H9 (cell line): ENCODE results near the gene MRM3. TPM values are rescaled to one million over a fixed set of nuclear protein-coding genes. Genes with fewer than 3 reads are reported as not detected.
A peak's percentile ranks its signal among the peaks of the same experiment; 100 is the strongest.

ENCODE experiments used
- DNase-seq: peaks from one replicate; pipeline ENCODE4 v3.0.0-alpha.2; 2017
- H2AFZ ChIP-seq: one replicate; pipeline ENCODE4 v1.6.1; 2013; ENCODE audit warnings: mild to moderate bottlenecking, low read length, control low read depth, moderate library complexity
- H2AK5ac ChIP-seq: 2 replicates; pipeline ENCODE4 v1.6.1; 2013; ENCODE audit warnings: low read length, control low read depth, mixed read lengths; ENCODE audit not compliant: insufficient read length
- H2BK120ac ChIP-seq: one replicate; pipeline ENCODE4 v1.6.1; 2013; ENCODE audit warnings: low read depth, mild to moderate bottlenecking, low read length, control low read depth, inconsistent platforms; ENCODE audit not compliant: poor library complexity, severe bottlenecking
- H2BK12ac ChIP-seq: 2 replicates; pipeline ENCODE4 v1.6.1; 2013; ENCODE audit warnings: low read length, control low read depth, mixed read lengths, low read depth; ENCODE audit not compliant: insufficient read length
- H2BK15ac ChIP-seq: 2 replicates; pipeline ENCODE4 v1.6.1; 2013; ENCODE audit warnings: low read depth, low read length, control low read depth
- H2BK20ac ChIP-seq: one replicate; pipeline ENCODE4 v1.6.1; 2013; ENCODE audit warnings: low read depth, mild to moderate bottlenecking, low read length, control low read depth, inconsistent platforms; ENCODE audit not compliant: poor library complexity, severe bottlenecking
- H2BK5ac ChIP-seq: 2 replicates; pipeline ENCODE4 v1.6.1; 2013; ENCODE audit warnings: low read length, control low read depth, mixed read lengths; ENCODE audit not compliant: insufficient read length
- H3K14ac ChIP-seq: 2 replicates; pipeline ENCODE4 v1.6.1; 2013; ENCODE audit warnings: low read length, control low read depth; ENCODE audit not compliant: insufficient read depth
- H3K18ac ChIP-seq: 2 replicates; pipeline ENCODE4 v1.6.1; 2013; ENCODE audit warnings: low read depth, mild to moderate bottlenecking, mixed read lengths, low read length, control low read depth; ENCODE audit not compliant: insufficient read length
- H3K23ac ChIP-seq: 2 replicates; pipeline ENCODE4 v1.6.1; 2013; ENCODE audit warnings: low read length, control low read depth, mixed read lengths, low read depth; ENCODE audit not compliant: insufficient read length
- H3K23me2 ChIP-seq: 2 replicates; pipeline ENCODE4 v1.6.1; 2013; ENCODE audit warnings: low read depth, mild to moderate bottlenecking, mixed read lengths, low read length, control low read depth; ENCODE audit not compliant: insufficient read length, poor library complexity, severe bottlenecking
- H3K27ac ChIP-seq: 2 replicates; pipeline ENCODE4 v1.5.1; 2013; ENCODE audit warnings: low read length, control low read depth, mixed read lengths, low read depth; ENCODE audit not compliant: insufficient read length
- H3K27me3 ChIP-seq: 2 replicates; pipeline ENCODE4 v1.6.1; 2013; ENCODE audit warnings: low read length, control low read depth, inconsistent platforms; ENCODE audit not compliant: insufficient read depth
- H3K4ac ChIP-seq: 2 replicates; pipeline ENCODE4 v1.6.1; 2013; ENCODE audit warnings: low read depth, mild to moderate bottlenecking, control low read depth, inconsistent platforms, low read length, moderate library complexity
- H3K4me1 ChIP-seq: 2 replicates; pipeline ENCODE4 v1.6.1; 2013; ENCODE audit warnings: low read length, control low read depth, inconsistent platforms; ENCODE audit not compliant: insufficient read depth
- H3K4me2 ChIP-seq: 2 replicates; pipeline ENCODE4 v1.6.1; 2013; ENCODE audit warnings: low read length, control low read depth, mixed read lengths; ENCODE audit not compliant: insufficient read length, insufficient read depth
- H3K56ac ChIP-seq: 2 replicates; pipeline ENCODE4 v1.6.1; 2013; ENCODE audit warnings: low read depth, mild to moderate bottlenecking, mixed read lengths, low read length, control low read depth; ENCODE audit not compliant: insufficient read length
- H3K79me1 ChIP-seq: 2 replicates; pipeline ENCODE4 v1.6.1; 2013; ENCODE audit warnings: low read depth, mild to moderate bottlenecking, moderate library complexity, low read length, control low read depth, inconsistent platforms; ENCODE audit not compliant: insufficient read depth, poor library complexity, severe bottlenecking
- H3K79me2 ChIP-seq: 2 replicates; pipeline ENCODE4 v1.6.1; 2013; ENCODE audit warnings: low read length, control low read depth, inconsistent platforms; ENCODE audit not compliant: insufficient read depth
- H3K9ac ChIP-seq: 2 replicates; pipeline ENCODE4 v1.6.1; 2013; ENCODE audit warnings: low read length, control low read depth, mixed read lengths; ENCODE audit not compliant: insufficient read length; ENCODE audit errors: extremely low read depth
- H3K9me3 ChIP-seq: one replicate; pipeline ENCODE4 v1.6.1; 2013; ENCODE audit warnings: low read depth, low read length, inconsistent platforms; ENCODE audit not compliant: control insufficient read depth
- H3T11ph ChIP-seq: one replicate; pipeline ENCODE4 v1.6.1; 2013; ENCODE audit warnings: mild to moderate bottlenecking, low read length, control low read depth, inconsistent platforms
- H4K20me1 ChIP-seq: one replicate; pipeline ENCODE4 v1.6.1; 2013; ENCODE audit not compliant: control insufficient read depth, insufficient read length, insufficient read depth
- H4K5ac ChIP-seq: 2 replicates; pipeline ENCODE4 v1.6.1; 2013; ENCODE audit warnings: low read depth, mild to moderate bottlenecking, mixed read lengths, low read length, control low read depth; ENCODE audit not compliant: insufficient read length
- H4K8ac ChIP-seq: replicated peaks from 2 replicates; pipeline ENCODE4 v1.6.1; 2013; ENCODE audit warnings: low read length, control low read depth, mixed read lengths, low read depth; ENCODE audit not compliant: insufficient read length
- H4K91ac ChIP-seq: 2 replicates; pipeline ENCODE4 v1.6.1; 2013; ENCODE audit warnings: low read depth, mild to moderate bottlenecking, moderate library complexity, mixed read lengths, low read length, control low read depth; ENCODE audit not compliant: insufficient read length
- H3K27ac Mint-ChIP-seq, 3 experiments: 2 replicates in 2 of 3; 3 replicates in 1 of 3; pipeline ENCODE4 v1.8.0; 2020 to 2021; ENCODE audit warnings: mixed read lengths in 3 of 3, mild to moderate bottlenecking in 1 of 3, moderate library complexity in 1 of 3
- H3K27me3 Mint-ChIP-seq: 2 replicates; pipeline ENCODE4 v1.8.0; 2021; ENCODE audit warnings: low read depth, mild to moderate bottlenecking, moderate library complexity, mixed read lengths
- H3K36me3 Mint-ChIP-seq, 3 experiments: 2 replicates in 2 of 3; 3 replicates in 1 of 3; pipeline ENCODE4 v1.8.0; 2020 to 2021; ENCODE audit warnings: low read depth in 3 of 3, mixed read lengths in 3 of 3; ENCODE audit not compliant: insufficient read depth in 1 of 3
- H3K4me1 Mint-ChIP-seq, 2 experiments: 2 replicates each; pipeline ENCODE4 v1.8.0; 2020; ENCODE audit warnings: mixed read lengths in 2 of 2
- H3K4me3 Mint-ChIP-seq, 2 experiments: 2 replicates in 1 of 2; 3 replicates in 1 of 2; pipeline ENCODE4 v1.8.0; 2020 to 2021; ENCODE audit warnings: mild to moderate bottlenecking in 2 of 2, mixed read lengths in 2 of 2, moderate library complexity in 1 of 2
- H3K9me3 Mint-ChIP-seq, 2 experiments: 2 replicates in 1 of 2; 3 replicates in 1 of 2; pipeline ENCODE4 v1.8.0; 2020; ENCODE audit warnings: mild to moderate bottlenecking in 2 of 2, mixed read lengths in 2 of 2, moderate library complexity in 1 of 2
- CTCF ChIP-seq: fragments of 200-600 bp; sonication (generic); conservative IDR thresholded peaks from 3 replicates; pipeline ENCODE4 v1.8.0; 2021; ENCODE audit warnings: antibody characterized with exemption, mild to moderate bottlenecking
- WGBS: extraction: QIAGEN DNeasy Blood & Tissue Kit; methylation state at CpG from one replicate; pipeline ENCODE4 v1.1.7; 2013; ENCODE audit warnings: missing lambda C conversion rate, low lambda C conversion rate, mixed read lengths; ENCODE audit not compliant: insufficient read length; ENCODE audit errors: extremely low coverage; 5-methylcytosine and 5-hydroxymethylcytosine counted together
- total RNA-seq: library from RNA; stranded (reverse); gene quantifications from 2 replicates; pipeline ENCODE4 v1.2.1, GENCODE V29; 2021

The MRM3 gene
- total RNA-seq, 1 experiment from 2014 or later: 25.3 TPM

- Histone ChIP-seq H3K27me3 (no peaks in the 10 kb centered on the region), H3K9ac (peak overlapping the region; percentile 45), H3K79me2 (peaks cover 9% of the 10 kb centered on the region; the same call in 1 of the 2 replicates), H2AK5ac (no peak overlapping the region), H3K27ac (no peak overlapping the region), H3K4me1 (no peaks in the 10 kb centered on the region), H3K79me1 (peaks cover 3% of the 10 kb centered on the region), H2AFZ (no peak overlapping the region), H4K91ac (no peak overlapping the region), H3K18ac (no peak overlapping the region), H3K4me2 (peak overlapping the region; percentile 59), H2BK15ac (no peak overlapping the region), H3K14ac (no peak overlapping the region), H2BK20ac (no peak overlapping the region), H3K23me2 (peaks cover 7% of the 10 kb centered on the region), H3T11ph (no peak overlapping the region), H2BK120ac (no peak overlapping the region), H3K4ac (no peak overlapping the region), H3K23ac (no peak overlapping the region), H3K9me3 (no peaks in the 10 kb centered on the region), H3K56ac (no peak overlapping the region), H2BK5ac (no peak overlapping the region), H4K8ac (no peak overlapping the region), H4K20me1 (peaks cover 3% of the 10 kb centered on the region), H2BK12ac (no peak overlapping the region), H4K5ac (no peak overlapping the region)
- Mint-ChIP-seq H3K9me3 (peaks cover 15 to 24% of the 10 kb centered on the region in 2 experiments), H3K27ac (peak overlapping the region in 1 of 3 experiments; percentile 56; a peak in 1 of 7 replicates), H3K36me3 (peaks cover 50 to 56% (median 52%) of the 10 kb centered on the region in 3 experiments), H3K27me3 (no peaks in the 10 kb centered on the region), H3K4me1 (peaks cover 21 to 27% of the 10 kb centered on the region in 2 experiments), H3K4me3 (peak overlapping the region; percentile 96)
- TF ChIP-seq CTCF: no peak
- no CpG with 5 or more reads among the region's 8 CpGs for WGBS
- DNase-seq: no peak
Observed at GRCh38 chr17:750431-751037, 31.6 kb upstream of the MRM3 start.
